ENCODE results near the gene ITGB3. TPM values are rescaled to one million over a fixed set of nuclear protein-coding genes. Genes with fewer than 3 reads are reported as not detected.

Gene ITGB3
- total RNA-seq, 1 experiment from 2014 or later = 0.48 TPM

- intact Hi-C loops (cut with micrococcal nuclease; ENCODE audit: unreplicated experiment) = no loop called here
- POLR2A ChIA-PET = no interaction called here
Observed at GRCh38 chr17:47287639-47288038, 34.0 kb downstream of the ITGB3 start.

GRCh38 chr17:47288531-47289116, 35.0 kb downstream of the ITGB3 start:
- CTCF ChIA-PET = no interaction called here
- H3K27me3 Mint-ChIP-seq (ENCODE audit: insufficient read depth, unreplicated experiment) = no peaks in the 10 kb centered on the region

More at GRCh38 chr17:47287639-47288038, 34.0 kb downstream of the ITGB3 start:
- no peak overlapping the region for H3K27ac Mint-ChIP-seq (ENCODE audit: unreplicated experiment)
- no peaks in the 10 kb centered on the region; the same call in none of the 2 replicates for H3K27me3 ChIP-seq (replicated peaks; ENCODE audit: control insufficient read depth, insufficient read depth, low read length)
- H3K4me3 ChIP-seq (ENCODE audit: low read depth, low read length) = no peak overlapping the region
- no peaks in the 10 kb centered on the region for H3K27me3 Mint-ChIP-seq (ENCODE audit: insufficient read depth, unreplicated experiment)
- CTCF ChIA-PET = interaction anchor here (0.6 kb wide), 1 partner anchor 871 kb away, joined by 3 read pairs; no protein-coding TSS in a partner anchor
- no peaks in the 10 kb centered on the region for H3K9me3 Mint-ChIP-seq (ENCODE audit: unreplicated experiment)
- no TSS peak for BruUV-seq (replicated peaks)
- H3K4me1 Mint-ChIP-seq (ENCODE audit: low read depth, unreplicated experiment) = peaks cover 20% of the 10 kb centered on the region
- no peaks in the 10 kb centered on the region for H3K36me3 ChIP-seq (ENCODE audit: control insufficient read depth, insufficient read depth, low read length)
- no peak overlapping the region for H3K4me3 Mint-ChIP-seq (ENCODE audit: unreplicated experiment)
- DNase-seq = no peak
- no peaks in the 10 kb centered on the region for H3K36me3 Mint-ChIP-seq (ENCODE audit: insufficient read depth, unreplicated experiment)
- no peaks in the 10 kb centered on the region for H3K9me3 ChIP-seq
- no peak for TF ChIP-seq CTCF (IDR thresholded peaks at IDR 0.05; ENCODE audit: insufficient read depth in 1 of 2, low read depth in 1 of 2, low read length in 1 of 2, severe bottlenecking in 1 of 2, unreplicated experiment in 1 of 2)
- peaks cover 22% of the 10 kb centered on the region for H3K4me1 ChIP-seq

GRCh38 chr17:47289302-47289701, 35.7 kb downstream of the ITGB3 start:
- no peaks in the 10 kb centered on the region; the same call in none of the 2 replicates for H3K27me3 ChIP-seq (replicated peaks; ENCODE audit: control insufficient read depth, insufficient read depth, low read length)
- H3K4me3 ChIP-seq (ENCODE audit: low read depth, low read length) = no peak overlapping the region
- ChIA-PET CTCF (no interaction called here), POLR2A (no interaction called here)
- no peaks in the 10 kb centered on the region for H3K36me3 ChIP-seq (ENCODE audit: control insufficient read depth, insufficient read depth, low read length)
- Mint-ChIP-seq H3K9me3 (ENCODE audit: unreplicated experiment) (no peaks in the 10 kb centered on the region), H3K36me3 (ENCODE audit: insufficient read depth, unreplicated experiment) (no peaks in the 10 kb centered on the region), H3K4me1 (ENCODE audit: low read depth, unreplicated experiment) (peaks cover 20% of the 10 kb centered on the region), H3K27ac (ENCODE audit: unreplicated experiment) (no peak overlapping the region), H3K4me3 (ENCODE audit: unreplicated experiment) (no peak overlapping the region), H3K27me3 (ENCODE audit: insufficient read depth, unreplicated experiment) (no peaks in the 10 kb centered on the region)
- H3K4me1 ChIP-seq = peaks cover 22% of the 10 kb centered on the region
- no TSS peak for BruUV-seq (replicated peaks)
- intact Hi-C loops (cut with micrococcal nuclease; ENCODE audit: unreplicated experiment) = no loop called here
- TF ChIP-seq CTCF (IDR thresholded peaks at IDR 0.05; ENCODE audit: insufficient read depth in 1 of 2, low read depth in 1 of 2, low read length in 1 of 2, severe bottlenecking in 1 of 2, unreplicated experiment in 1 of 2) = no peak
- DNase-seq = no peak
- H3K9me3 ChIP-seq = no peaks in the 10 kb centered on the region

More at GRCh38 chr17:47288531-47289116, 35.0 kb downstream of the ITGB3 start:
- Mint-ChIP-seq H3K9me3 (ENCODE audit: unreplicated experiment) (no peaks in the 10 kb centered on the region), H3K4me3 (ENCODE audit: unreplicated experiment) (no peak overlapping the region), H3K4me1 (ENCODE audit: low read depth, unreplicated experiment) (peaks cover 20% of the 10 kb centered on the region), H3K36me3 (ENCODE audit: insufficient read depth, unreplicated experiment) (no peaks in the 10 kb centered on the region), H3K27ac (ENCODE audit: unreplicated experiment) (no peak overlapping the region)
- Histone ChIP-seq H3K36me3 (ENCODE audit: control insufficient read depth, insufficient read depth, low read length) (no peaks in the 10 kb centered on the region), H3K4me3 (ENCODE audit: low read depth, low read length) (no peak overlapping the region), H3K27me3 (replicated peaks; ENCODE audit: control insufficient read depth, insufficient read depth, low read length) (no peaks in the 10 kb centered on the region; the same call in none of the 2 replicates), H3K4me1 (peaks cover 22% of the 10 kb centered on the region), H3K9me3 (no peaks in the 10 kb centered on the region)
- intact Hi-C loops (cut with micrococcal nuclease; ENCODE audit: unreplicated experiment) = no loop called here
- POLR2A ChIA-PET = no interaction called here
- no TSS peak for BruUV-seq (replicated peaks)
- no peak for TF ChIP-seq CTCF (IDR thresholded peaks at IDR 0.05; ENCODE audit: insufficient read depth in 1 of 2, low read depth in 1 of 2, low read length in 1 of 2, severe bottlenecking in 1 of 2, unreplicated experiment in 1 of 2)
- no peak for DNase-seq
